Activated naive CD4-positive, alpha-beta T cell treated with anti-CD3 and anti-CD28 coated beads, Interleukin-2, amount 50 U/mL, for 24 hours (primary cell): ENCODE data around the gene SELL.

ENCODE experiments used
- H3K27ac Mint-ChIP-seq: one replicate; pipeline ENCODE4 v1.8.0; 2021; ENCODE audit warnings: mild to moderate bottlenecking, mixed read lengths
- H3K27me3 Mint-ChIP-seq: one replicate; pipeline ENCODE4 v1.8.0; 2021; ENCODE audit warnings: mixed read lengths
- H3K36me3 Mint-ChIP-seq: one replicate; pipeline ENCODE4 v1.8.0; 2021; ENCODE audit warnings: mixed read lengths
- H3K4me1 Mint-ChIP-seq: one replicate; pipeline ENCODE4 v1.8.0; 2021; ENCODE audit warnings: mixed read lengths
- H3K4me3 Mint-ChIP-seq: one replicate; pipeline ENCODE4 v1.8.0; 2021; ENCODE audit warnings: mild to moderate bottlenecking, mixed read lengths
- H3K9me3 Mint-ChIP-seq: one replicate; pipeline ENCODE4 v1.8.0; 2021; ENCODE audit warnings: mixed read lengths

Gene SELL

GRCh38 chr1:169711469-169712308, at the start of gene SELL:
Gene SELL, minus strand, starts transcription at chr1:169711620. Its CDS starts 122 bp downstream, at chr1:169711498.
- peak within 1 kb of the TSS; percentile 99 for H3K4me3 Mint-ChIP-seq
- H3K9me3 Mint-ChIP-seq = no peaks in the 10 kb centered on the region
- H3K27ac Mint-ChIP-seq = peak within 1 kb of the TSS; percentile 25
- H3K27me3 Mint-ChIP-seq = no peaks in the 10 kb centered on the region
- peaks cover 33% of the 10 kb centered on the region for H3K4me1 Mint-ChIP-seq
- H3K36me3 Mint-ChIP-seq = peaks cover 22% of the 10 kb centered on the region

- Mint-ChIP-seq H3K4me3 (no peak overlapping the region), H3K27me3 (peaks cover 3% of the 10 kb centered on the region), H3K36me3 (peaks cover 2% of the 10 kb centered on the region), H3K9me3 (peaks cover 5% of the 10 kb centered on the region), H3K4me1 (no peaks in the 10 kb centered on the region), H3K27ac (no peak overlapping the region)
These were observed 47.6 kb upstream of the SELL start for GRCh38 chr1:169759038-169759437.

GRCh38 chr1:169753549-169753948, 42.1 kb upstream of the SELL start:
- no peaks in the 10 kb centered on the region for H3K36me3 Mint-ChIP-seq
- no peak overlapping the region for H3K27ac Mint-ChIP-seq
- H3K9me3 Mint-ChIP-seq = no peaks in the 10 kb centered on the region
- no peaks in the 10 kb centered on the region for H3K4me1 Mint-ChIP-seq
- H3K27me3 Mint-ChIP-seq = peaks cover 1% of the 10 kb centered on the region
- H3K4me3 Mint-ChIP-seq = no peak overlapping the region

GRCh38 chr1:169750041-169750440, 38.6 kb upstream of the SELL start:
- no peak overlapping the region for H3K4me3 Mint-ChIP-seq
- H3K9me3 Mint-ChIP-seq = no peaks in the 10 kb centered on the region
- no peaks in the 10 kb centered on the region for H3K27me3 Mint-ChIP-seq
- no peak overlapping the region for H3K27ac Mint-ChIP-seq
- no peaks in the 10 kb centered on the region for H3K4me1 Mint-ChIP-seq
- H3K36me3 Mint-ChIP-seq = no peaks in the 10 kb centered on the region

- H3K9me3 Mint-ChIP-seq = no peaks in the 10 kb centered on the region
- H3K36me3 Mint-ChIP-seq = no peaks in the 10 kb centered on the region
- H3K4me1 Mint-ChIP-seq = no peaks in the 10 kb centered on the region
- no peak overlapping the region for H3K4me3 Mint-ChIP-seq
- no peaks in the 10 kb centered on the region for H3K27me3 Mint-ChIP-seq
- no peak overlapping the region for H3K27ac Mint-ChIP-seq
These were observed 35.1 kb upstream of the SELL start for GRCh38 chr1:169746550-169746949.

- Mint-ChIP-seq H3K27ac (no peak overlapping the region), H3K9me3 (no peaks in the 10 kb centered on the region), H3K36me3 (no peaks in the 10 kb centered on the region), H3K4me1 (no peaks in the 10 kb centered on the region), H3K4me3 (no peak overlapping the region), H3K27me3 (no peaks in the 10 kb centered on the region)
These were observed 33.8 kb upstream of the SELL start for GRCh38 chr1:169745015-169745861.

GRCh38 chr1:169741666-169742394, 30.4 kb upstream of the SELL start:
- Mint-ChIP-seq H3K27ac (no peak overlapping the region), H3K36me3 (no peaks in the 10 kb centered on the region), H3K4me3 (no peak overlapping the region), H3K4me1 (no peaks in the 10 kb centered on the region), H3K9me3 (no peaks in the 10 kb centered on the region), H3K27me3 (peaks cover 2% of the 10 kb centered on the region)

GRCh38 chr1:169739980-169740379, 28.6 kb upstream of the SELL start:
- Mint-ChIP-seq H3K36me3 (no peaks in the 10 kb centered on the region), H3K27me3 (peaks cover 5% of the 10 kb centered on the region), H3K4me3 (no peak overlapping the region), H3K9me3 (no peaks in the 10 kb centered on the region), H3K27ac (no peak overlapping the region), H3K4me1 (no peaks in the 10 kb centered on the region)

- H3K27me3 Mint-ChIP-seq = peaks cover 7% of the 10 kb centered on the region
- H3K27ac Mint-ChIP-seq = no peak within 1 kb of the TSS
- H3K4me1 Mint-ChIP-seq = peaks cover 4% of the 10 kb centered on the region
- no peaks in the 10 kb centered on the region for H3K9me3 Mint-ChIP-seq
- no peak within 1 kb of the TSS for H3K4me3 Mint-ChIP-seq
- H3K36me3 Mint-ChIP-seq = no peaks in the 10 kb centered on the region
These were observed 22.5 kb upstream of the SELL start, which contains the start of gene SELE for GRCh38 chr1:169733924-169734323. Gene SELE, minus strand, starts transcription at chr1:169734079. Its CDS starts 467 bp downstream, at chr1:169733612.

- Mint-ChIP-seq H3K9me3 (no peaks in the 10 kb centered on the region), H3K27me3 (peaks cover 5% of the 10 kb centered on the region), H3K36me3 (no peaks in the 10 kb centered on the region), H3K27ac (no peak overlapping the region), H3K4me3 (no peak overlapping the region), H3K4me1 (peaks cover 4% of the 10 kb centered on the region)
These were observed 20.0 kb upstream of the SELL start for GRCh38 chr1:169731446-169731845.

- H3K36me3 Mint-ChIP-seq = no peaks in the 10 kb centered on the region
- H3K4me3 Mint-ChIP-seq = no peak overlapping the region
- no peak overlapping the region for H3K27ac Mint-ChIP-seq
- H3K27me3 Mint-ChIP-seq = peaks cover 4% of the 10 kb centered on the region
- H3K9me3 Mint-ChIP-seq = no peaks in the 10 kb centered on the region
- H3K4me1 Mint-ChIP-seq = peaks cover 4% of the 10 kb centered on the region
These were observed 18.6 kb upstream of the SELL start for GRCh38 chr1:169729991-169730390.

- no peaks in the 10 kb centered on the region for H3K4me1 Mint-ChIP-seq
- no peaks in the 10 kb centered on the region for H3K9me3 Mint-ChIP-seq
- peaks cover 2% of the 10 kb centered on the region for H3K27me3 Mint-ChIP-seq
- H3K4me3 Mint-ChIP-seq = no peak overlapping the region
- no peak overlapping the region for H3K27ac Mint-ChIP-seq
- H3K36me3 Mint-ChIP-seq = no peaks in the 10 kb centered on the region
These were observed 15.9 kb upstream of the SELL start for GRCh38 chr1:169727307-169727706.

GRCh38 chr1:169726851-169727250, 15.4 kb upstream of the SELL start:
- H3K36me3 Mint-ChIP-seq = no peaks in the 10 kb centered on the region
- no peak overlapping the region for H3K27ac Mint-ChIP-seq

GRCh38 chr1:169725930-169726329, 14.5 kb upstream of the SELL start:
- no peak overlapping the region for H3K27ac Mint-ChIP-seq
- H3K9me3 Mint-ChIP-seq = no peaks in the 10 kb centered on the region
- no peak overlapping the region for H3K4me3 Mint-ChIP-seq
- H3K4me1 Mint-ChIP-seq = no peaks in the 10 kb centered on the region
- H3K27me3 Mint-ChIP-seq = peaks cover 3% of the 10 kb centered on the region
- H3K36me3 Mint-ChIP-seq = no peaks in the 10 kb centered on the region

More at GRCh38 chr1:169726851-169727250, 15.4 kb upstream of the SELL start:
- no peak overlapping the region for H3K4me3 Mint-ChIP-seq
- no peaks in the 10 kb centered on the region for H3K9me3 Mint-ChIP-seq
- no peaks in the 10 kb centered on the region for H3K4me1 Mint-ChIP-seq
- peaks cover 2% of the 10 kb centered on the region for H3K27me3 Mint-ChIP-seq

GRCh38 chr1:169724168-169724567, 12.7 kb upstream of the SELL start:
- Mint-ChIP-seq H3K27ac (no peak overlapping the region), H3K9me3 (no peaks in the 10 kb centered on the region), H3K27me3 (peaks cover 3% of the 10 kb centered on the region), H3K36me3 (no peaks in the 10 kb centered on the region), H3K4me3 (no peak overlapping the region), H3K4me1 (no peaks in the 10 kb centered on the region)
